ENCODE results near the gene OR2V1.
"Not testable (repeated sequence)": the region's sequence is repeated elsewhere in the genome, so short reads cannot be mapped to it uniquely, and the experiment has no call there.

DNA sequence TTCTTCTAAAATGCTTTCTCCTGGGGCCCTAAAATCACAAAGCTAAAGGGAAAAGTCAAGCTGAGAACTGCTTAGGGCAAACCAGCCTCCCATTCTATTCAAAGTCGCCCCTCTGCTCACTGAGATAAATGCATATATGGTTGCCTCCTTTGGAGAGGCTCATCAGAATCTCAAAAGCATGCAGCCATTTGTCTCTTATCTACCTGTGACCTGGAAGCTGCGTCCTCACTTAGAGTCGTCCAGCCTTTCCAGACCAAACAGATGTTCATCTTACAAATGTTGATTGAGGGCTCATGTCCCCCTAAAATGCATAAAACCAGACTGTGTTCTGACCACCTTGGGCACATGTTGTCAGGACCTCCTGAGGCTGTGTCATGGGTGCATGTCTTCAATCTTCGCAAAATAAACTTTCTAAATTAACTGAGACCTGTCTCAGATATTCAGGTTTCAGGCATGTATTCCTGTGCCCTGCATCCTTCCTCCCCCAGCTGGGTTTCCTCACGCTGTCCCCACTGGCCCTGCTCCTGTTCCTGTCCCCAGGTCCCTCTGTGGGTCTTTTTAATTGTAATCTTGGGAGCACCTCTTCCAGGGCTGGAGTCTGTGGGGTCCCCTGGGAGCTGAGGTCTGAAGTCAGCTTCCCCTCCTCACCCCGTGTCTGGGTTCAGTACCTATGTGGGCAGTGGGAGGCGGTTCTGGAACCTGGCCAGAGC lies 16.1 kb upstream of the OR2V1 start, which contains the start of gene OR2V2:
- TF ChIP-seq, protein P1, sequence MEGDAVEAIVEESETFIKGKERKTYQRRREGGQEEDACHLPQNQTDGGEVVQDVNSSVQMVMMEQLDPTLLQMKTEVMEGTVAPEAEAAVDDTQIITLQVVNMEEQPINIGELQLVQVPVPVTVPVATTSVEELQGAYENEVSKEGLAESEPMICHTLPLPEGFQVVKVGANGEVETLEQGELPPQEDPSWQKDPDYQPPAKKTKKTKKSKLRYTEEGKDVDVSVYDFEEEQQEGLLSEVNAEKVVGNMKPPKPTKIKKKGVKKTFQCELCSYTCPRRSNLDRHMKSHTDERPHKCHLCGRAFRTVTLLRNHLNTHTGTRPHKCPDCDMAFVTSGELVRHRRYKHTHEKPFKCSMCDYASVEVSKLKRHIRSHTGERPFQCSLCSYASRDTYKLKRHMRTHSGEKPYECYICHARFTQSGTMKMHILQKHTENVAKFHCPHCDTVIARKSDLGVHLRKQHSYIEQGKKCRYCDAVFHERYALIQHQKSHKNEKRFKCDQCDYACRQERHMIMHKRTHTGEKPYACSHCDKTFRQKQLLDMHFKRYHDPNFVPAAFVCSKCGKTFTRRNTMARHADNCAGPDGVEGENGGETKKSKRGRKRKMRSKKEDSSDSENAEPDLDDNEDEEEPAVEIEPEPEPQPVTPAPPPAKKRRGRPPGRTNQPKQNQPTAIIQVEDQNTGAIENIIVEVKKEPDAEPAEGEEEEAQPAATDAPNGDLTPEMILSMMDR (IDR thresholded peaks at IDR 0.05; ENCODE audit: low read depth, low read length): not testable (repeated sequence)
- TF ChIP-seq EZH2phosphoT487 (IDR thresholded peaks at IDR 0.05; ENCODE audit: low read depth): not testable (repeated sequence)

Measured in OCI-LY3 (cell line).